WTC11 (cell line): ENCODE data around the gene DOCK7.

ENCODE experiments used
- FOXJ3 ChIP-seq: sonication (generic); formaldehyde crosslinking; IDR thresholded peaks from 2 replicates; pipeline ENCODE4 v1.9.0; 2021; ENCODE audit warnings: missing genetic modification reagents, mild to moderate bottlenecking, borderline replicate concordance
- FOXP4 ChIP-seq: sonication (generic); formaldehyde crosslinking; IDR thresholded peaks from 2 replicates; pipeline ENCODE4 v1.8.0; 2022; ENCODE audit warnings: mild to moderate bottlenecking, missing genetic modification reagents
- IRF1 ChIP-seq: sonication (generic); formaldehyde crosslinking; IDR thresholded peaks from 2 replicates; pipeline ENCODE4 v1.8.0; 2023; ENCODE audit warnings: missing genetic modification reagents
- PRRX2 ChIP-seq: fragments of 250-450 bp; sonication (Bioruptor Pico); IDR thresholded peaks from 2 replicates; pipeline ENCODE4 v1.8.0; 2021; ENCODE audit warnings: mild to moderate bottlenecking
- TEAD4 ChIP-seq: sonication (generic); formaldehyde crosslinking; IDR thresholded peaks from 2 replicates; pipeline ENCODE4 v1.8.0; 2022; ENCODE audit warnings: mild to moderate bottlenecking, missing genetic modification reagents
- TF ChIP-seq, protein P1 (sequence below): fragments of 200-600 bp; IDR thresholded peaks from 2 replicates; pipeline ENCODE4 v1.8.0; 2022; ENCODE audit warnings: antibody characterized with exemption
- TF ChIP-seq, protein P2 (sequence below): sonication (generic); formaldehyde crosslinking; IDR thresholded peaks from 2 replicates; pipeline ENCODE4 v1.8.1; 2022; ENCODE audit warnings: missing genetic modification reagents, borderline replicate concordance
- TF ChIP-seq, protein P3 (sequence below): sonication (generic); formaldehyde crosslinking; IDR thresholded peaks from 2 replicates; pipeline ENCODE4 v1.8.0; 2022; ENCODE audit warnings: missing genetic modification reagents
- TF ChIP-seq, protein P4 (sequence below): sonication (generic); formaldehyde crosslinking; IDR thresholded peaks from 2 replicates; pipeline ENCODE4 v1.8.1; 2023; ENCODE audit warnings: mild to moderate bottlenecking, missing genetic modification reagents

- TF ChIP-seq FOXP4 (CRISPR knock-in tag) (no peak), FOXJ3 (no peak), PRRX2 (CRISPR knock-in tag) (no peak), IRF1 (no peak), TEAD4 (CRISPR knock-in tag) (no peak)
- TF ChIP-seq, protein P1, sequence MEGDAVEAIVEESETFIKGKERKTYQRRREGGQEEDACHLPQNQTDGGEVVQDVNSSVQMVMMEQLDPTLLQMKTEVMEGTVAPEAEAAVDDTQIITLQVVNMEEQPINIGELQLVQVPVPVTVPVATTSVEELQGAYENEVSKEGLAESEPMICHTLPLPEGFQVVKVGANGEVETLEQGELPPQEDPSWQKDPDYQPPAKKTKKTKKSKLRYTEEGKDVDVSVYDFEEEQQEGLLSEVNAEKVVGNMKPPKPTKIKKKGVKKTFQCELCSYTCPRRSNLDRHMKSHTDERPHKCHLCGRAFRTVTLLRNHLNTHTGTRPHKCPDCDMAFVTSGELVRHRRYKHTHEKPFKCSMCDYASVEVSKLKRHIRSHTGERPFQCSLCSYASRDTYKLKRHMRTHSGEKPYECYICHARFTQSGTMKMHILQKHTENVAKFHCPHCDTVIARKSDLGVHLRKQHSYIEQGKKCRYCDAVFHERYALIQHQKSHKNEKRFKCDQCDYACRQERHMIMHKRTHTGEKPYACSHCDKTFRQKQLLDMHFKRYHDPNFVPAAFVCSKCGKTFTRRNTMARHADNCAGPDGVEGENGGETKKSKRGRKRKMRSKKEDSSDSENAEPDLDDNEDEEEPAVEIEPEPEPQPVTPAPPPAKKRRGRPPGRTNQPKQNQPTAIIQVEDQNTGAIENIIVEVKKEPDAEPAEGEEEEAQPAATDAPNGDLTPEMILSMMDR: no peak
- TF ChIP-seq, protein P2, sequence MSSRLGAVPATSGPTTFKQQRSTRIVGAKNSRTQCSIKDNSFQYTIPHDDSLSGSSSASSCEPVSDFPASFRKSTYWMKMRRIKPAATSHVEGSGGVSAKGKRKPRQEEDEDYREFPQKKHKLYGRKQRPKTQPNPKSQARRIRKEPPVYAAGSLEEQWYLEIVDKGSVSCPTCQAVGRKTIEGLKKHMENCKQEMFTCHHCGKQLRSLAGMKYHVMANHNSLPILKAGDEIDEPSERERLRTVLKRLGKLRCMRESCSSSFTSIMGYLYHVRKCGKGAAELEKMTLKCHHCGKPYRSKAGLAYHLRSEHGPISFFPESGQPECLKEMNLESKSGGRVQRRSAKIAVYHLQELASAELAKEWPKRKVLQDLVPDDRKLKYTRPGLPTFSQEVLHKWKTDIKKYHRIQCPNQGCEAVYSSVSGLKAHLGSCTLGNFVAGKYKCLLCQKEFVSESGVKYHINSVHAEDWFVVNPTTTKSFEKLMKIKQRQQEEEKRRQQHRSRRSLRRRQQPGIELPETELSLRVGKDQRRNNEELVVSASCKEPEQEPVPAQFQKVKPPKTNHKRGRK (CRISPR knock-in tag): no peak
- TF ChIP-seq, protein P3, sequence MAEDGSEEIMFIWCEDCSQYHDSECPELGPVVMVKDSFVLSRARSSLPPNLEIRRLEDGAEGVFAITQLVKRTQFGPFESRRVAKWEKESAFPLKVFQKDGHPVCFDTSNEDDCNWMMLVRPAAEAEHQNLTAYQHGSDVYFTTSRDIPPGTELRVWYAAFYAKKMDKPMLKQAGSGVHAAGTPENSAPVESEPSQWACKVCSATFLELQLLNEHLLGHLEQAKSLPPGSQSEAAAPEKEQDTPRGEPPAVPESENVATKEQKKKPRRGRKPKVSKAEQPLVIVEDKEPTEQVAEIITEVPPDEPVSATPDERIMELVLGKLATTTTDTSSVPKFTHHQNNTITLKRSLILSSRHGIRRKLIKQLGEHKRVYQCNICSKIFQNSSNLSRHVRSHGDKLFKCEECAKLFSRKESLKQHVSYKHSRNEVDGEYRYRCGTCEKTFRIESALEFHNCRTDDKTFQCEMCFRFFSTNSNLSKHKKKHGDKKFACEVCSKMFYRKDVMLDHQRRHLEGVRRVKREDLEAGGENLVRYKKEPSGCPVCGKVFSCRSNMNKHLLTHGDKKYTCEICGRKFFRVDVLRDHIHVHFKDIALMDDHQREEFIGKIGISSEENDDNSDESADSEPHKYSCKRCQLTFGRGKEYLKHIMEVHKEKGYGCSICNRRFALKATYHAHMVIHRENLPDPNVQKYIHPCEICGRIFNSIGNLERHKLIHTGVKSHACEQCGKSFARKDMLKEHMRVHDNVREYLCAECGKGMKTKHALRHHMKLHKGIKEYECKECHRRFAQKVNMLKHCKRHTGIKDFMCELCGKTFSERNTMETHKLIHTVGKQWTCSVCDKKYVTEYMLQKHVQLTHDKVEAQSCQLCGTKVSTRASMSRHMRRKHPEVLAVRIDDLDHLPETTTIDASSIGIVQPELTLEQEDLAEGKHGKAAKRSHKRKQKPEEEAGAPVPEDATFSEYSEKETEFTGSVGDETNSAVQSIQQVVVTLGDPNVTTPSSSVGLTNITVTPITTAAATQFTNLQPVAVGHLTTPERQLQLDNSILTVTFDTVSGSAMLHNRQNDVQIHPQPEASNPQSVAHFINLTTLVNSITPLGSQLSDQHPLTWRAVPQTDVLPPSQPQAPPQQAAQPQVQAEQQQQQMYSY: no peak
- TF ChIP-seq, protein P4, sequence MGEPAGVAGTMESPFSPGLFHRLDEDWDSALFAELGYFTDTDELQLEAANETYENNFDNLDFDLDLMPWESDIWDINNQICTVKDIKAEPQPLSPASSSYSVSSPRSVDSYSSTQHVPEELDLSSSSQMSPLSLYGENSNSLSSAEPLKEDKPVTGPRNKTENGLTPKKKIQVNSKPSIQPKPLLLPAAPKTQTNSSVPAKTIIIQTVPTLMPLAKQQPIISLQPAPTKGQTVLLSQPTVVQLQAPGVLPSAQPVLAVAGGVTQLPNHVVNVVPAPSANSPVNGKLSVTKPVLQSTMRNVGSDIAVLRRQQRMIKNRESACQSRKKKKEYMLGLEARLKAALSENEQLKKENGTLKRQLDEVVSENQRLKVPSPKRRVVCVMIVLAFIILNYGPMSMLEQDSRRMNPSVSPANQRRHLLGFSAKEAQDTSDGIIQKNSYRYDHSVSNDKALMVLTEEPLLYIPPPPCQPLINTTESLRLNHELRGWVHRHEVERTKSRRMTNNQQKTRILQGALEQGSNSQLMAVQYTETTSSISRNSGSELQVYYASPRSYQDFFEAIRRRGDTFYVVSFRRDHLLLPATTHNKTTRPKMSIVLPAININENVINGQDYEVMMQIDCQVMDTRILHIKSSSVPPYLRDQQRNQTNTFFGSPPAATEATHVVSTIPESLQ (CRISPR knock-in tag): no peak
Measured at GRCh38 chr1:62628506-62628905, 59.7 kb downstream of the DOCK7 start.
